Prostate gland (tissue), 2 donors: ENCODE measurements around the gene SRMS. TPM values are rescaled to one million over a fixed set of nuclear protein-coding genes. Genes with fewer than 3 reads are reported as not detected.

Source experiments
- DNase-seq: peaks from one replicate; pipeline ENCODE4 v3.0.0-alpha.2; 2019; ENCODE audit warnings: low spot score
- H3K27ac ChIP-seq, 2 donors: fragments of 200-600 bp; sonication (generic); 2 replicates each; pipeline ENCODE4 v1.5.1; 2017 to 2019
- H3K27me3 ChIP-seq: fragments of 200-600 bp; sonication (generic); replicated peaks from 2 replicates; pipeline ENCODE4 v1.5.1; 2019; ENCODE audit not compliant: insufficient read depth
- H3K36me3 ChIP-seq, 2 donors: fragments of 200-600 bp; sonication (generic); 1 replicate in 1 of 2; 2 replicates in 1 of 2; pipeline versions ENCODE4 v1.5.1 to v1.8.1; 2017 to 2019
- H3K4me1 ChIP-seq: fragments of 200-600 bp; sonication (generic); replicated peaks from 2 replicates; pipeline ENCODE4 v1.5.1; 2019
- H3K4me3 ChIP-seq, 2 donors: fragments of 200-600 bp; sonication (generic); 2 replicates each; pipeline ENCODE4 v1.5.1; 2017 to 2019
- H3K9me3 ChIP-seq: fragments of 200-600 bp; sonication (generic); 2 replicates; pipeline ENCODE4 v1.5.1; 2017
- CTCF ChIP-seq, 4 experiments: fragments of 200-600 bp in 2 of 4; fragments of 450-650 bp in 2 of 4; sonication (generic) in 2 of 4; IDR thresholded peaks; 1 replicate in 3 of 4; 2 replicates in 1 of 4; pipeline ENCODE4 v1.5.1; 2016 to 2019; ENCODE audit warnings: antibody characterized with exemption in 4 of 4, mild to moderate bottlenecking in 2 of 4, moderate library complexity in 2 of 4
- POLR2A ChIP-seq: fragments of 450-650 bp; IDR thresholded peaks from one replicate; pipeline ENCODE4 v1.6.1; 2016; ENCODE audit warnings: antibody characterized with exemption, mild to moderate bottlenecking
- POLR2AphosphoS5 ChIP-seq: sonication (generic); formaldehyde crosslinking; IDR thresholded peaks from one replicate; pipeline ENCODE4 v1.6.1; 2017; ENCODE audit warnings: antibody characterized with exemption
- WGBS: methylation state at CpG from one replicate; pipeline ENCODE4 v1.1.5; 2018; 5-methylcytosine and 5-hydroxymethylcytosine counted together
- intact Hi-C: fragments of 100-400 bp; cut with DNase I; formaldehyde crosslinking; loops from one replicate; pipeline ENCODE4 v1.14.2; 2022
- total RNA-seq, 2 donors: library from RNA; depleted of rRNA; stranded (reverse); fragments of >200 nt; gene quantifications; one replicate each; pipeline ENCODE4 v1.1.0, GENCODE V29; 2016

The SRMS gene
- total RNA-seq, 2 donors from 2014 or later: 0.34 to 1.6 TPM

GRCh38 chr20:63549679-63550282, 2.2 kb upstream of the SRMS start:
- Histone ChIP-seq H3K4me3 (no peak overlapping the region), H3K9me3 (no peaks in the 10 kb centered on the region), H3K4me1 (no peaks in the 10 kb centered on the region), H3K27ac (no peak overlapping the region), H3K36me3 (no peaks in the 10 kb centered on the region), H3K27me3 (no peaks in the 10 kb centered on the region)
- WGBS: 80% methylated on average over 18 of the region's 18 CpGs
- no peak for TF ChIP-seq CTCF (IDR thresholded peaks at IDR 0.05)
- no peak for TF ChIP-seq POLR2AphosphoS5
- no peak for TF ChIP-seq POLR2A
- intact Hi-C loops: no loop called here
- DNase-seq: no peak

GRCh38 chr20:63549019-63549418, 1.5 kb upstream of the SRMS start:
- H3K4me1 ChIP-seq: no peaks in the 10 kb centered on the region
- no peaks in the 10 kb centered on the region for H3K36me3 ChIP-seq
- TF ChIP-seq CTCF (IDR thresholded peaks at IDR 0.05): no peak
- TF ChIP-seq POLR2A: no peak
- no peak for TF ChIP-seq POLR2AphosphoS5
- H3K4me3 ChIP-seq: no peak overlapping the region
- WGBS: 16% methylated on average over 25 of the region's 25 CpGs
- H3K27ac ChIP-seq: no peak overlapping the region
- no peak for DNase-seq
- no peaks in the 10 kb centered on the region for H3K9me3 ChIP-seq
- intact Hi-C loops: no loop called here
- no peaks in the 10 kb centered on the region for H3K27me3 ChIP-seq

- 43% methylated on average over 10 of the region's 11 CpGs for WGBS
- Histone ChIP-seq H3K36me3 (no peaks in the 10 kb centered on the region), H3K9me3 (no peaks in the 10 kb centered on the region), H3K4me3 (no peak overlapping the region), H3K27me3 (no peaks in the 10 kb centered on the region), H3K27ac (no peak overlapping the region), H3K4me1 (no peaks in the 10 kb centered on the region)
- intact Hi-C loops: no loop called here
- TF ChIP-seq POLR2A (no peak), CTCF (IDR thresholded peaks at IDR 0.05) (no peak), POLR2AphosphoS5 (no peak)
- no peak for DNase-seq
Measured at GRCh38 chr20:63548542-63548941, 993 bp upstream of the SRMS start.

- Histone ChIP-seq H3K36me3 (no peaks in the 10 kb centered on the region), H3K27me3 (no peaks in the 10 kb centered on the region), H3K4me1 (no peaks in the 10 kb centered on the region), H3K27ac (no peak overlapping the region), H3K9me3 (no peaks in the 10 kb centered on the region), H3K4me3 (no peak overlapping the region)
- TF ChIP-seq POLR2AphosphoS5: no peak
- TF ChIP-seq CTCF (IDR thresholded peaks at IDR 0.05): no peak
- TF ChIP-seq POLR2A: no peak
- no peak for DNase-seq
- WGBS: 50% methylated on average over 41 of the region's 58 CpGs
- intact Hi-C loops: no loop called here
Measured at GRCh38 chr20:63546956-63547724, 409 bp downstream of the SRMS start.
